Psoas muscle (tissue), 8 donors: ENCODE results near the gene MRPS18A. TPM values are rescaled to one million over a fixed set of nuclear protein-coding genes. Genes with fewer than 3 reads are reported as not detected.

Experiments
- ATAC-seq, 4 donors: fragments of 200-7000 bp; cut with Tn5 transposase; one replicate each; pipeline ENCODE4 v1.9.1; 2020; ENCODE audit warnings: moderate library complexity in 3 of 4, mild to moderate bottlenecking in 2 of 4
- DNase-seq, 2 donors: peaks; one replicate each; pipeline ENCODE4 v3.0.0-alpha.2; 2020
- H3K27ac ChIP-seq: fragments of 200-600 bp; one replicate; pipeline ENCODE4 v1.8.0; 2022
- H3K27me3 ChIP-seq, 3 donors: fragments of 200-600 bp in 1 of 3; one replicate each; pipeline versions ENCODE4 v1.6.1 to v1.8.0; 2013 to 2022; ENCODE audit warnings: low read length in 2 of 3, mild to moderate bottlenecking in 2 of 3, moderate library complexity in 1 of 3; ENCODE audit not compliant: insufficient read depth in 3 of 3
- H3K36me3 ChIP-seq, 2 donors: fragments of 200-600 bp in 1 of 2; one replicate each; pipeline versions ENCODE4 v1.6.1 to v1.8.0; 2013 to 2022; ENCODE audit warnings: low read depth in 1 of 2, mild to moderate bottlenecking in 1 of 2, moderate library complexity in 1 of 2; ENCODE audit not compliant: insufficient read depth in 1 of 2
- H3K4me1 ChIP-seq: fragments of 200-600 bp; one replicate; pipeline ENCODE4 v1.8.0; 2022
- H3K4me3 ChIP-seq: fragments of 200-600 bp; one replicate; pipeline ENCODE4 v1.8.0; 2022; ENCODE audit warnings: mild to moderate bottlenecking
- H3K9me3 ChIP-seq: fragments of 200-600 bp; one replicate; pipeline ENCODE4 v1.8.0; 2022
- CTCF ChIP-seq: fragments of 200-600 bp; IDR thresholded peaks from one replicate; pipeline ENCODE4 v1.8.0; 2022; ENCODE audit warnings: antibody characterized with exemption
- WGBS, 3 donors: extraction: QIAGEN DNeasy Blood & Tissue Kit; methylation state at CpG; one replicate each; pipeline versions ENCODE4 v1.1.6 to v1.1.7; 2013; 5-methylcytosine and 5-hydroxymethylcytosine counted together
- intact Hi-C, 2 donors: fragments of 100-400 bp; cut with DNase I; formaldehyde crosslinking; loops; one replicate each; pipeline versions ENCODE4 v1.11.0 to v1.14.2; 2022
- polyA plus RNA-seq, 3 donors: library from polyadenylated mRNA; stranded (reverse); fragments of 200-250 nt; gene quantifications; one replicate each; pipeline ENCODE4 v1.2.3, GENCODE V29; 2013
- total RNA-seq, 4 donors: library from RNA; stranded (reverse); fragmentation: NEBNext Ultra II Directional in 2 of 4; extraction: Animal tissue kit (Norgen Biotek cat#: 25700) in 2 of 4; gene quantifications; one replicate each; pipeline versions ENCODE4 v1.2.1 to v1.2.4, GENCODE V29; 2021 to 2023
- donor health status: healthy with polysubstance abuse.
- donor health status: DM: no; HTN: no; CAD: no; lungs with moderate emphysema.
- donor health status: Bipolar disorder and iron deficiency.
- donor health status: healthy.
- donor health status: DM: yes; HTN: yes; CAD: no.
- donor health status: DM: no; HTN: no; CAD: no.
- donor health status: DM: no; HTN: no; CAD: no.
- donor health status: DM: yes; HTN: yes; CAD: no.

MRPS18A gene
- total and polyA plus RNA-seq, 7 donors = 64.1 to 152 (median 131) TPM

- 83 to 96% (median 88%) methylated on average over 3 of the region's 3 CpGs for WGBS, 3 donors
- Histone ChIP-seq H3K27ac (no peak overlapping the region), H3K4me3 (no peak overlapping the region), H3K27me3 (no peaks in the 10 kb centered on the region), H3K36me3 (no peaks in the 10 kb centered on the region), H3K4me1 (no peaks in the 10 kb centered on the region), H3K9me3 (peaks cover 27% of the 10 kb centered on the region)
- ATAC-seq (no peak), DNase-seq (no peak)
- intact Hi-C loops = no loop called here
- TF ChIP-seq CTCF = no peak
Measured at GRCh38 chr6:43734294-43734665, 46.7 kb upstream of the MRPS18A start.

GRCh38 chr6:43733471-43734293 is 46.1 kb upstream of the MRPS18A start:
- Histone ChIP-seq H3K36me3 (no peaks in the 10 kb centered on the region), H3K27ac (no peak overlapping the region), H3K27me3 (no peaks in the 10 kb centered on the region), H3K4me3 (no peak overlapping the region), H3K9me3 (peaks cover 27% of the 10 kb centered on the region), H3K4me1 (no peaks in the 10 kb centered on the region)
- intact Hi-C loops = no loop called here
- ATAC-seq = no peak
- 56 to 61% (median 60%) methylated on average over 10 of the region's 10 CpGs for WGBS, 3 donors
- DNase-seq = no peak
- TF ChIP-seq CTCF = no peak

DNA sequence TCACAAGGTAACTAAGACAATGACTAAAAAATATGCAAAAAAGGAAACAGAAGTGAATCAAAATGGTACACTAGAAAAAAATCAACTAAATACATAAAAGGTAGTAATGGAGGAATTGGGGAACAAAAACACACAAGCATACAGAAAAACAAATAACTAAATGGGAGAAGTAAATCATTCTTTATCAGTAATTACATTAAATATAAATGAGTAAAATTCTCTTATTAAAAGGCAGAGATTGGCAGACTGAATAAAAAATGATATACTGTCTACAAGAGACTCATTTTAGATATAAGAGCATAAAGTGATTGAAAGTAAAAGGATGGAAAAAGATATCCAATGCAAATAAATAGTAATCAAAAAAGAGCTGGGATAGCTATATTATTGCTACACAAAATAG is 43.0 kb upstream of the MRPS18A start:
- Histone ChIP-seq H3K9me3 (peaks cover 27% of the 10 kb centered on the region), H3K36me3 (no peaks in the 10 kb centered on the region), H3K27me3 (no peaks in the 10 kb centered on the region), H3K4me1 (no peaks in the 10 kb centered on the region), H3K27ac (no peak overlapping the region), H3K4me3 (no peak overlapping the region)
- DNase-seq (no peak), ATAC-seq (no peak)
- intact Hi-C loops = no loop called here
- no peak for TF ChIP-seq CTCF

DNA sequence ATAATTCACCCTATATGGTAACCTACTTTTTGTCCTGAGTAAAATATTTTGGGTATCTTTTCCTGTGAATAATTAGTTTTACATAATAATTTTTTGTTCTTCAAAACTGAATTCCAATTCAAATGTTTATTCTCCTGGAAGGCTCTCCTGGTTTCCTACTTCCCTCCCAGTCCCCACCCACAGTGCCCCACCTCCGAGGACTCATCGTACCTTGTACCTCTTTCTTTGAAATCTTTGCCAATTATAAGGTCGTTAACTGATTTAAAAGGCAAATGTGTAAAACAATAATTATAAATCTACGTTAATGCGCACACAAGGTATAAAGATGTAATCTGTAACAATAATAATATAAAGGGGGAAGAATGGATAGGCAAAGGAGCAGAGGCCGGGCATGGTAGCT is 41.9 kb upstream of the MRPS18A start:
- 89 to 92% (median 91%) methylated on average over 6 of the region's 6 CpGs for WGBS, 3 donors
- no peak for DNase-seq
- Histone ChIP-seq H3K27me3 (no peaks in the 10 kb centered on the region), H3K9me3 (peaks cover 27% of the 10 kb centered on the region), H3K36me3 (no peaks in the 10 kb centered on the region), H3K27ac (no peak overlapping the region), H3K4me3 (no peak overlapping the region), H3K4me1 (no peaks in the 10 kb centered on the region)
- intact Hi-C loops = loop anchor here in 1 of 2 donors (5.0 kb wide), 1 partner anchor 33 kb away; no protein-coding TSS in a partner anchor
- ATAC-seq = no peak
- TF ChIP-seq CTCF = no peak

GRCh38 chr6:43728586-43728985 is 41.0 kb upstream of the MRPS18A start:
- intact Hi-C loops = loop anchor here in 1 of 2 donors (5.0 kb wide), 1 partner anchor 34 kb away; no protein-coding TSS in a partner anchor
- H3K9me3 ChIP-seq = peaks cover 27% of the 10 kb centered on the region
- no peaks in the 10 kb centered on the region for H3K36me3 ChIP-seq
- no peaks in the 10 kb centered on the region for H3K4me1 ChIP-seq
- TF ChIP-seq CTCF = no peak
- WGBS, 3 donors = 83 to 87% (median 83%) methylated on average over 2 of the region's 2 CpGs
- DNase-seq (no peak), ATAC-seq (no peak)
- H3K27ac ChIP-seq = no peak overlapping the region
- H3K27me3 ChIP-seq = no peaks in the 10 kb centered on the region
- H3K4me3 ChIP-seq = no peak overlapping the region
